GM12873 (cell line): ENCODE measurements around the gene GPR17.

Experiments used
- TF ChIP-seq, protein P1 (sequence below): IDR thresholded peaks from 2 replicates; pipeline ENCODE4 v1.5.1; 2012; ENCODE audit warnings: low read depth, mild to moderate bottlenecking, moderate library complexity, low read length, control low read depth; ENCODE audit not compliant: insufficient read depth; ENCODE audit errors: missing control alignments

GPR17 gene

DNA sequence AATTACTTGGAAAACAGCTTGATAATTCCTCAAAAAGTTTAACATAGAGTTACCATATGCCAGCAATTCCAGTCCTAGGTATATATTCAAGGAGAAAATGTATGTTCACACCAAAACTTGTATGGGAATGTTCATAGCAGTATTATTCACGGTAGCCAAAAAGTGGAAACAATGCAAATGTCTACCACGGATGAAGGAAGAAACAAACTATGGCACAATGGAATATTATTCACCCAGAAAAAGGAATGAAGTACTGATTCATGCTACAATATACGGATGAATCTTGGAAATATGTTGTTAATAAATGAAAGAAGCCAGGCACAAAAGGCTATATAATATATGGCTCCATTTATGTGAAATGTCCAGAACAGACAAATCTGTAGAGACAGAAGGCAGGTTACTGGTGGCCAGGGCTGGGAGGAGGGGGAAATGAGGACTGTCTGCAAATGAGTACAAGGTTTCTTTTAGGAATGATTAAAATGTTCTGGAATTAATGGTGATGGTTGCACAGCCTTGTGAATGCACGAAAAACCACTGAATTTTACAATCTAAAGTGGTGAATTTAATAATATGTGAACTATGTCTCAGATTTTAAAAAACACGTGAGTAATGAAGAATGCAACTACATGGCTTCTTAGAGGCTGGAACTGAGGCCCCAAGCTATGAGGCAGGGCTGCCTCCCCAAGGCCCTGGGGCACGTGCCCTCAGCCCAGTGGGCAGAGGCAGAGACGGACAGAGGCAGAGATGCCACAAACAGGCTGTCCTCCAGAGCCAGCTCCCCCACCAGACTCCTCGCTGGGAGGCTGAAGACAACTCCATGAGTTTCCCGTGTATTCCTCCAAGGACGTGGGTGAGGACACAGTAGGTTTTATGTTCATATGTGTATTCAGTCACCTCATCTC lies 24.4 kb downstream of the GPR17 start:
- TF ChIP-seq, protein P1, sequence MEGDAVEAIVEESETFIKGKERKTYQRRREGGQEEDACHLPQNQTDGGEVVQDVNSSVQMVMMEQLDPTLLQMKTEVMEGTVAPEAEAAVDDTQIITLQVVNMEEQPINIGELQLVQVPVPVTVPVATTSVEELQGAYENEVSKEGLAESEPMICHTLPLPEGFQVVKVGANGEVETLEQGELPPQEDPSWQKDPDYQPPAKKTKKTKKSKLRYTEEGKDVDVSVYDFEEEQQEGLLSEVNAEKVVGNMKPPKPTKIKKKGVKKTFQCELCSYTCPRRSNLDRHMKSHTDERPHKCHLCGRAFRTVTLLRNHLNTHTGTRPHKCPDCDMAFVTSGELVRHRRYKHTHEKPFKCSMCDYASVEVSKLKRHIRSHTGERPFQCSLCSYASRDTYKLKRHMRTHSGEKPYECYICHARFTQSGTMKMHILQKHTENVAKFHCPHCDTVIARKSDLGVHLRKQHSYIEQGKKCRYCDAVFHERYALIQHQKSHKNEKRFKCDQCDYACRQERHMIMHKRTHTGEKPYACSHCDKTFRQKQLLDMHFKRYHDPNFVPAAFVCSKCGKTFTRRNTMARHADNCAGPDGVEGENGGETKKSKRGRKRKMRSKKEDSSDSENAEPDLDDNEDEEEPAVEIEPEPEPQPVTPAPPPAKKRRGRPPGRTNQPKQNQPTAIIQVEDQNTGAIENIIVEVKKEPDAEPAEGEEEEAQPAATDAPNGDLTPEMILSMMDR, result no peak

- TF ChIP-seq, protein P1, result no peak
These were observed 25.0 kb downstream of the GPR17 start for GRCh38 chr2:127670957-127671290.

GRCh38 chr2:127671557-127672302 lies 25.8 kb downstream of the GPR17 start:
- TF ChIP-seq, protein P1, result no peak

DNA sequence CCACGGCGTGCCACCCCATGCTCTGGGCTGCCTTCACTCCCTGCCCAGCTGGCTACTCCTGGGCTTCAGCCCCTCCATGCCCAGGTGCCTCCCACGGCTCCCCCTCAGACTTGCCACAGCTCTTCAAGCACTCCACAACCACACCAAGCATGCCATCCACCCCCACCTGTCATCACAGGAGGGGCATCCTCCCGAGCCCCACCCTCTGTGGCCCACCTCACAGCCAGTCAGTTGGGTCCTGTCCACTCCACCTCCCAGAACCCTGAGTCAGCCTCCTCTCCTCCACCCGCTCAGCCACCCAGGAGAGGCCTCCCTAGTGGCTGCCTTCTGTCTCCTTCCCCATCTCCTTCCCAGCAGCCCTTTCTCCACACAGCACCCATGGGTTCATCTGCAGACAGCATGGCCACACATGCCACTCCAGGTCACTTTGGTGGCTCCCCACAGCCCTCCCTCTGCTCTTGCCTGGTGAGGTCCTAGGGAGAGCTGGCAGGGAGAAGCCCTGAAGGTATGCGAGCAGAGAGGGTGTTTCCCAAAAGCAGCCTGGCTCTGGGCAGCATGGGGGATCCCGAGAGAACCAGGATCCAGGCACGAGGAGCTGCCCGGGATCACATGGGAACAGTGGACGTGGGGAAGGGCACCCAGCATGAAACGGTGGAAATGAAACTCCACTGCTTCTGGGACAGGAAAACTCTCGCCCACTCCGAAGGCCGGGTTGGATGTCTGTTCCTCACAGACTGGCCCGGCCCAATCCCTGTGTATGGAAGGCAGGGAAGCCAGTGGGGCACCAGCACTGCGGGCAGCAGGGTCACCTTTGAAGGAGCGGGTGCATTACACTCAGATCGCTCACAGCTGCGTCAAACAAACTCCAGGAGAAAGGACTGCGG lies 26.6 kb downstream of the GPR17 start:
- TF ChIP-seq, protein P1, result no peak

DNA sequence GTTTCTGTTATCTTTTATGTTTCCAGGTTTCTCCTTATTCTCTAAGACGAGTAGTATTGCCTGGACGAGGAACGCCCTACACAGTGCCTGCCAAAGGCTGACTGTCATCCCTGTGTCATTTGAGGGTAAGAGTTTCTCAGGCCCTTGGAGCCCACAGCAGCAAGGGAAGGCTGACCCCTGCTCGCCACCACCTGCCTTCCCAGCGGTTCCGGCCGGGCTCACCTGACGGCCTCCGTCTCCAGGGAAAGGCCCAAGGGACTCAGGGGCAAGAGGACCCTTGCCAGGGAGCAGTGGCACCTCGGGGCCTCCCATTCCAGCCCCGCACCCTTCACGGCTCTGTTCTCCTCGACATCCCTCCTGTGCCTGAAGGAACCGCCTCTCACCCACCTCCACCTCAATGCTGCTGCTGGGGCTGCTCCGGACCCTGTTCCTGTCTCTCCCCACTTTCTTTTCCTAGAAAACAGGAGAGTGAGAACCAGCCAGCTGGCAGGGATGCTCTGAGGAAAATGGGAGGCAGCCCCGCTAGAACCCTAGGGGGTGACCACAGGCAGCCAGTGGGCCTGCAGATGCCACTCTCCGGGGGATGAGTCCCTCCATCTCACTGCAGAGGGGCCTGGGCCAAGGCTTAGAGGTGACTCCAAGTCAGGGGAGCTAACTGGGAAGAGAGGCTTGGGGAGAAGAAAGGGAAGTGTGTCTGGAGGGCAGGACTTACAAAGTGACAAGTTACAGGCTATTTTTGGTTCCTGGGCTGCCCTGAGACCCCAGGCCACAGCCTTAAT lies 27.5 kb downstream of the GPR17 start:
- TF ChIP-seq, protein P1, result no peak

DNA sequence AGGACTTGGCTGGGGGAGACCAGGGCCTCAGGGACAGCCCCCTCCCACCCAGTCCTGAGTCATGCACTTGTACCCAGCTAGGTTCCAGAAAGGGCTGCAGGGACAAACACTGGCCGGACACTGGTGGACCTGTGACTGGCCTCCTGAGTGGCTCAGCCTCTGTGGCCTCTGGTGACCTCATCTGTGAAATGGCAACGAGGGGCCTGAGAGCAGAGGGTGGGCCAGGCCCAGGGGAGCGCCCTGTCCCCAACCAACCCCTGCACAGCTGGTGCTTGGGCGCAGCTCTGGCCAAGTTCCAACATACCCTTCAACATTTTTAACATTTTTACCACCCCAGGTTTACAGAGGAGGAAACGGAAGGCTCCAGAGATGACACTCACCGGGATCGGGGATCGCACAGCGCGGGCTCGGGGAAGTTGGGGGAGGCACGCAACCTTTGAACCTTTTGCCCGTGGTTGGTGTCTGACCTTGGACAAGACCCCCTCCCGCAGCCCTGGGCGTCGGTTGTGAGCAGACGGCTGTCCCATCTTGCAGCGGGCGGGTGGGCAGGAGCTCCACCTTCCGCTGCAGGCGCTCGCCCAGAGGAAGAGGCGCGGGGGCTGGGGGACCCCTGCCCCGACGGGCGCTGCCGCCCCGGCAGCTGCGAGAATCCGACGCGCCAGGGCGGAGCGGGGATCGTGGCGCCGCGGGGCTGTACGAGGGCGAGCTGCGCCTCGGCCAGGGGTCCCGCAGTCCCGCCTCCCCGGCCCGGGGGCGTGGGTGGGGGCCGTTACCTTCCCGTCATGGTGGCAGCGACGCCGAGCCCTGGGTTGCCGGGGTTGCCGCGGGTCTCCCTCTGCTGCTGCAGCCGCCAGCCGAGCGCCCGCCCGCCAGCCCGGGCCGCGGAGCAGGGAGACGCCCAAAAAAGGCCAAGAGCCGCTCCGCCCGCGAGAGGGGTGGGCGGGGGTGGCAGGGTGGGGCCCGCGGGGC lies 28.6 kb downstream of the GPR17 start:
- TF ChIP-seq, protein P1, result no peak
